Kidney capillary endothelial cell (primary cell): ENCODE results near the gene PDRG1.

Experiments
- DNase-seq: peaks from one replicate; pipeline ENCODE4 v3.0.0-alpha.2; 2018; ENCODE audit warnings: low spot score

PDRG1 gene

DNA sequence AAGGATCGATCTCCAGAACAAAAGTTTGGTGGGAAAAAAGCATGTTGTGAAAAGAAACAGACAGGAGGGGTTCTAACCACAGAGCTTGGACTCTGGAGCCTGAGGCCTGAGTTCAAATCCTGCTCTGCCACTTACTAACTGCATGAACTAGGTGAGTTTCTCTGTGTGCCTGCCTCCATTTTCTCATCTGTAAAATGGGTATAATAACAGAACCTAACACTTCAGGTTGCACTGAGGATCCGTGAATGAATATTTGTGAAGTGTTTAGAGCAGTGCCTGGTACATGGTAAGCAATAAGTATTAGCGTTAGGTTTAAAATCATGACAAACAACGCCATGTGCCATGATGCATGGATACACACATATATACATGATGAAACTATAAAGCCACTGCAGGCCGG, 44.8 kb downstream of the PDRG1 start:
- DNase-seq, result no peak

DNA sequence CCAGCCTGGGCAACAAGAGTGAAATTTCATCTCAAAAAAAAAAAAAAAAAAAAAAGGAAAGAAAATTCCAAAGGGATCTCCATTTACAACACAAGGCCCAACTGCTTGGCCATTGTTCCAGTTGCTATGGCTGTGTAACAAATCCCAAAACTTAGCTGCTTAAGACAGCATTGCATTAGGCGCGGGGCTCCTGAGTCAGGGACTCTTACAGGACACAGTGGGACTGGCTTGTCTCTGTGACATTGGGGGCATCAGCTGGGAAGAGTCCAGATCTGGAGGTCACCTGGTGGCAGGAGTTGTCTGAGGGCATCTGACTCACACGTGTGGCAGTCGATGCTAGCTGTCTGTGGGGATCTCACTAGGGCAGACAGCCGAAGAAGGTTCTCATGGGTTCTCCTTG, 45.8 kb downstream of the PDRG1 start:
- DNase-seq, result no peak

DNA sequence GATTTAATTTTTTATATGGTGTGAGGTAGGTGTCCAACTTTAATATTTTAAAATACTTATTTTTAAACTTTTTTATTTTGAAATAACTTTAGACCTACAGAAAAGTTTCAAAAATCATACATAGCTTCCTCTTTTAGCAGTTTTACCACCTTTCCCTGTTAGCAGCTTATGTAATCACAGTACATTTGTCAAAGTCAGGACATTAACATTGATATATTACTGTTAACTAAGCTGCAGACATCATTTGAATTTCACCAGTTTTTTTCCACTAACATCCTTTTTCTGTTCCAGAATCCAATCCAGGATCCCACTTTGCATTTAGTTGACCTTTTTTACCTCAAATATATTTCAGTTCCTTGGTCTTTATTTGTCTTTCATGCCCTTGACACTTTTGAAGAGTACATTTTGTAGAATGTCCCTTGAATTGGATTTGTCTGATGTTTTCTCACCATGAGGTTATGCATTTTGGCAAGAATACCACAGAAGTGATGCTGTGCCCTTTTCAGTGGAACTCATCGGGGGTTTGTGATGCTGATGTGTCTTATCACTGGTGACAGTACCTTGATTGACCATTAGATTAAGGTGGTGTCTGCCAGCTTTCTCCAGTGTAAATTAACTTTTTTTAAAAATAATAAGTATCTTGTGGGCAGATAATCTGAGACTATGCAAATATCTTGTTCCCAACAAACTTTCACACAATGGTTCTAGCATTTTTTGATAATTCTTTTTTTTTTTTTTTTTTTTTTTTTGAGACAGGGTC, 48.0 kb downstream of the PDRG1 start:
- DNase-seq, result no peak

DNA sequence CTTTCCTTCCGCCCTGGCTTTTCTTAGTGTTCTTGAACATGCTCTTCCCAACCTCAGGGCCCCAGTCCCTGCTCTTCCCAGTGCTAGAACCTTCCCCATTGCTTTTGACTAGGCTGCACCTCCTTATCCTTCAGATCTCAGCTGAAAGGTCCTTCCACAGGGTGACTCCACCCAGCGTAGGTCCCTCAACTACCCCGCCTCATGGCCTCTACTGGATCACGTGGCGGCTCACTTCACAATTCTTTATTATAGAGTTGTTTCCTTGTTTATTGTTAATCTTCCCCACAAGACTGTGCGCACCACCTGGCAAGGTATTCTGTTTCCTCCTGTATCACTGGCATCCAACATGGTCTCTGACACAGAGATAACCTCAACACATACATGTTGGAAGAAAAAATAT, 50.2 kb downstream of the PDRG1 start:
- DNase-seq, result no peak

DNA sequence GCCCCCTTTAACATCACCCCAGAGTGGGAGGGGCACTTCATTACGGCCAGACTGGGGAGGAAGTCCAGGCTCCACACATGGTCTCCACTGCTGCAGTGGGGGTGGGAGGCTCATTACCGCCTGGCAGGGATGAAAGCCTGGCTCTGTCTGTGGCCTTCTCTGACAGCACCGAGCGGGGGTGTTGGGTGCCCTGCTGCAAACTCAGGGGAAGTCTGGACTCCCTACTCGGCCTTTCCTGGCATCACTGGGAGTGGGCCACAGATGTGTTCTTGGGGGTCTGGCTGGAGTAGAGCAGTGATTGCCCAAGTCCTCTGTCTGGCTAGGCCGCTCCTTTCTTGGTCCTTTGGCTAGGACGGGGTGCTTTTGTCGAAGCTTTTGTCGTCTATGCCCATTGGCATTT, 54.3 kb downstream of the PDRG1 start:
- DNase-seq, result no peak

DNA sequence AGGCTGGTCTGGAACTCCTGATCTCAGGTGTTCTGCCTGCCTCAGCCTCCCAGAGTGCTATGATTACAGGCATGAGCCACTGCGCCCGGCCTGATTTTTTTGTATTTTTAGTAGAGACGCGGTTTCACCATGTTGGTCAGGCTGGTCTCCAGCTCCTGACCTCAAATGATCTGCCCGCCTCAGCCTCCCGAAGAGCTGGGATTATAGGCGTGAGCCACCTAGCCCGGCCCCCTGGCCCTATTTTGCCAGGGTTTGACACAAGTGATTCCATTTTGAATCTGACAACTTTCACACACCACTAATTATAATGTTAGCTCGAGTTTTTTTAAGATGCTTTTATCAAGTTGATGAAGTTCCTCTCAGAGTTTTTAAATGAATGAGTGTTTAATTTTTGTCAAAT, 55.8 kb downstream of the PDRG1 start:
- no peak for DNase-seq

DNA sequence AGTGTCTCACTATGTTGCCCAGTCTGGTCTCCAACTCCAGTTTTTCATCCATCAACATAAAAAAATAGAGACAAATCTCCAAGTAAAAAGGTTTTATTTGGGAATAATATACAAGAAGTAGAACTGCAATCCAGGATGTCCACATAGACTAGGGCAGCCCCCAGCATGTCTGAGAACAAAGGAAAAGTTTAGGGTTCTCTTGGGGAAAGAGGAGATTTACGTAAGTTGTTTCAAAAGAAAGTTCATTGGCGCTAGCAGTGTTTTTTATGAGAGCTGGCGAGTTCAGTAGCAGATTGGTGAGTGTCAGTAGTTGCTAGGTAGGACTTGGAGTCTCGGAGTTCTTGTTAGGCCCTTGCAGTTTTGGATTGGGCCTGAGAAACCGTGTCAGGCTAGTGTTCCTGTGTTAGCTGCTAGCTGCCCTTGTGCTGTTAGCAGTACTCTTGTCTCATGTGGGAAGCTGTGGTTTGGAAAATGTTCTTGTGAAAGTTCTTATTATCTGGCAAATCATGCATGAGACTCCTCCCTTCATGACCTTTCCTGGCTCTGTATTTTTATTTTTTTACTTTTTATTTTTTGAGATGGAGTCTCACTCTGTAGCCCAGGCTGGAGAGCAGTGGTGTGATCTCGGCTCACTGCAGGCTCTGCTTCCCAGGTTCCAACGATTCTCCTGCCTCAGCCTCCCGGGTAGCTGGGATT, 56.7 kb downstream of the PDRG1 start:
- DNase-seq, result no peak
